ENCODE measurements around the gene UTP3.
"Not testable (repeated sequence)": the region's sequence is repeated elsewhere in the genome, so short reads cannot be mapped to it uniquely, and the experiment has no call there.

UTP3 gene, protein sequence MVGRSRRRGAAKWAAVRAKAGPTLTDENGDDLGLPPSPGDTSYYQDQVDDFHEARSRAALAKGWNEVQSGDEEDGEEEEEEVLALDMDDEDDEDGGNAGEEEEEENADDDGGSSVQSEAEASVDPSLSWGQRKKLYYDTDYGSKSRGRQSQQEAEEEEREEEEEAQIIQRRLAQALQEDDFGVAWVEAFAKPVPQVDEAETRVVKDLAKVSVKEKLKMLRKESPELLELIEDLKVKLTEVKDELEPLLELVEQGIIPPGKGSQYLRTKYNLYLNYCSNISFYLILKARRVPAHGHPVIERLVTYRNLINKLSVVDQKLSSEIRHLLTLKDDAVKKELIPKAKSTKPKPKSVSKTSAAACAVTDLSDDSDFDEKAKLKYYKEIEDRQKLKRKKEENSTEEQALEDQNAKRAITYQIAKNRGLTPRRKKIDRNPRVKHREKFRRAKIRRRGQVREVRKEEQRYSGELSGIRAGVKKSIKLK

DNA sequence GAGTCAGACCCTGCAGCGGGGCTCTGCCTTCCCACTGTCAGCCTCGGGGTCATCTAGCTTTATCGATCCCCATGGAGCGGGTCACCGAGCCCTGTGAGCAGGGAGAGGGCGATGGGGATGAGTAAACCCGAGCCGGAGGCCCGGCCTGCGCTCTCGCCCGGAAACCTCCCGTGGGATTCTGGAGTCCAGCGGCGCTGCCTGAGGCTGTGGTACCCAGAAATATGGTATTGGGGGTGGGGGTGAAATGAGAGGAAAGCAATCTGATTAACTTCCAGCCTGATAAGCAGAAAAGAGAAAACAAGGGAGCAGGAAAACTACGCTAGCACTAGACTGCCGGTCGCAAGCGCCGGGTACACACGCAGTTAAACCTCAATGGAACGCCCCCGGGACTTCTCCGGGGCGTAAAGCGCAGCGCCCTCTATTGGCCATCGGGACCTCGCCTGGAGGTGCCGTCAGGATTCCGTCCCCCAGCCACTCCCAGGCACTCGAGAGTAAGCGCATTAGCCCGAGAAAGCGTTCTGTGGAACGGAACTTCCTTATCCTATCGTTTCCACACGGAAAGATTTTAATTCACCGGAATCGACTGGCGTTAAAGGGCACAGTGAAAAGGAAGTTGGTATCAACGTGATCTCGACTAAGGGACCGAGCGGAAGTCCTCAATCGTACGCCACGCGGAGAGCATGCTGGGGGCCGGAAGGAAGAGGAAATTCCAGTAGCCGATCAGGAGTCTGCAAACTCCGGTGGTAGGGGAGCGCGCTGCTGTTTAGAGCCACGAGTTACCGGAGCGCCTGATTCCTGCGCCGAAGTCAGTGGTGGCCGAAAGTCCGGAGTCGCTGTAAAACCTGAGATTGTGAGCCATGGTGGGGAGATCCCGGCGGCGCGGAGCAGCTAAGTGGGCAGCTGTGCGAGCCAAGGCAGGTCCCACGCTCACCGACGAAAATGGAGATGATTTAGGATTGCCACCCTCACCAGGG lies at the start of gene UTP3:
UTP3 (plus strand) TSS at position 712 of the 974 bp plus-strand sequence; CDS start at position 858, 146 bp downstream.
- DNase-seq (ENCODE audit: low read depth in 2 of 2): peak; percentile 85 to 87

DNA sequence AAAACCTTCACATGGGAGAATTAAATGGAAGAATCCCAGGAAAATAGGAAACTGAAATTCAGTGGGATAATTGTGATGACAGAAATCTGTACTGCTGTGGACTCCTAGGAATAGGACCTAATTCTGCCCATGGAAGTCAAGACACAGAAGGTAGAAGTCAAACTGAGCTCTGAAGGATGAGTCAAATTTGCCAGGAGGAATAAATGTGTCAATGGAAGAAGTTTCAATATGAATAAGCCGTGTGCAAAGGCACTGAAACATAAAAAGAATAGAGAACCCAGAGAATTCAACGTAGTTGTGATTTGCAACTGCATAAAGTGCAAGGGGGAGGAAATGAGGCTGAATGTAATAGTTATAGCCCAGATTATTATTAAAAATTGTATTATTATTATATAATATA lies 48.1 kb upstream of the UTP3 start:
- no peak for DNase-seq (ENCODE audit: low read depth in 2 of 2)

DNA sequence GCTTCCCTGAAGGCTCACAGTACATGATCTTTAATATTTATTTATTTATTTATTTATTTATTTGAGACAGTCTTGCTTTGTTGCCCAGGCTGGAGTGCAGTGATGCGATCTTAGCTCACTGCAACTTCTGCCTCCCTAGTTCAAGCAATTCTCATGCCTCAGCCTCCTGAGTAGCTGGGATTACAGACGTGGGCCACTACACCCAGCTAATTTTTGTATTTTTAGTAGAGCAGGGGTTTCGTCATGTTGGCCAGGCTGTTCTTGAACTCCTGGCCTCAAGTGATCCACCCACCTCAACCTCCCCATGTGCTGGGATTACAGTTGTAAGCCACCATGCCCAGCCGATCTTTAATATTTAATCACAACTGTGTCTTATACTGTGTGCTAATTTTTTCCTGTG lies 37.6 kb upstream of the UTP3 start:
- not testable (repeated sequence) for DNase-seq (ENCODE audit: low read depth in 2 of 2)

DNA sequence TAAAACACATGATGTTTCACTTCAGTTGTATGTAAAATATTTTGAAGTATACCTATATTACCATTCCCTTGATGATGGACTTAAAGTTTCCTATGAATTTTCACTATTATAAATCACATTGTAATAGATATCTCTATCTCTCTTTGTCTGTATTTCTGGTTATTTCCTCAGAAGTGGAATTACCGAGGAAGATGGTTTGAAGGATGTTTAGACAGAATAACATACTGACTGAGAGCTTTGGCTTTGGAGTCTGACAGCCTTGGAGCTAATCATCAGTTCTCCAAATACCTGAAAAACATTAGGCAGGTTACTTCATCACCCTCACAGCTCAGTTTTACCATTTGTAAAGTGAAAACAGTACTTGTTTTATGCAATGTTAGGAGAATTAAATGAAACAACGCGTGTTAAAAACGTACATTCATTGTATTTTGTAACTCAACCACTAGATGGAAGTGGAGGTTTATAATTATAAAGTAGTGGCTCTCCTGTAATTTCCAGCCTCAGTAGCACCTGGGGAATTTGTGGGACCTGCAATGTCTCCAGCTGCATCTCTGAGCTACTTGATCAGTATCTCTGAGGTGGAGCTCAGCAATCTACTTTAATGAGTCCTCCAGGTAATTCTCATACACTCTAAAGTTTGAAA lies 36.3 kb upstream of the UTP3 start:
- DNase-seq (ENCODE audit: low read depth in 2 of 2): no peak

DNA sequence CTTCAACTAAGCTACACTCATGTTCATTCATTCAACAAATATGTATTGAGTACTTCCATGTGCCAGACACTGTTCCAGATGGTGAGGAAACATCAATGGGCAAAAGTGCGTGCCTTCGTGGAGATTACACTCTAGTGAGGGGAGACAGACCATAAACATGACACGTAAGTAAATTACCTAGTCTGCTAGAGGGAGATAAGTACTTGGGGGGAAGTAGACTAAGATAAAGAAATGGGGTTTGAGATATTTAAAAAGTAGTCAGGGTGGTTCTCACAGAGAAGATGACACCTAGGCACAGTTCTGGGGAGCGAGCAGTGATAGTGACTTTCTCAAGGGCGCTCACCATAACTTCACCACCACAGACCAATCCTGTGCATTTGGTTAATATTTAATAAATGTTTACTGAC lies 33.7 kb upstream of the UTP3 start:
- no peak for DNase-seq (ENCODE audit: low read depth in 2 of 2)

DNA sequence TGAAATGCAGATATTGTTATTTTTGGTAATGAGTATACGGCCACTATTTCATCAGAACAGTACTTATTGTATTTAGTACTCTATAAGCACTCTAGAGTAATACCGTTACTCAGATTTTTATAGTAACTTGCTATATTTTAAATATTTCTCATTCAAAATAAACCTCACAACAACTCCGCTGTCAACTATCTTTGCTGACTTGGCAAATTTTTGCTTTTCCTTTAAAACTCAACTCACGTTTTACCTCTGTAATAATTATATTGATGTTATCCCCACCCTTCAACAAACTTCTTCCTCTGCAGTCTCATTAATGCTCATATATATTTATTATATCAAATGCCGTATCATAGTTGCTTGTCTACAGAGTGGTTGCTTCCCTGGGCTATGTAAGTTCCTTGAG lies 31.0 kb upstream of the UTP3 start:
- no peak for DNase-seq (ENCODE audit: low read depth in 2 of 2)

DNA sequence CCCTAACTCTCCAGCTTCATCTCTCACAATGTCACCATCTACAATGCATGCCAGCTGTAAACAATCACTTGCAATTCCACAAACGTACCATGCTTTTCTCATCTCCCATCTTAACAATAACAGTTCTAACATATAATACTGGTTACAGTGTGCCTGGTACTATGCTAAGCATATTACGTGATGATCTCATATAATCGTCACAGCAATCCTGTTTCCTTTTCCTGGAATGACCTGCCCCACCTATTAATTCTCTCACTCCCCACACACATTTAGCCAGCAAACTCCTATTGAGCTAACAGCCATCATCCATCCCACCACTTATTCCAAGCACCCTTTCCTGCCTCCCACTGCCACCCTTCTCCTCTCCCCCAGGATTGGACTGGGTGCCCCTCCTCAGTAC lies 29.9 kb upstream of the UTP3 start:
- no peak for DNase-seq (ENCODE audit: low read depth in 2 of 2)

DNA sequence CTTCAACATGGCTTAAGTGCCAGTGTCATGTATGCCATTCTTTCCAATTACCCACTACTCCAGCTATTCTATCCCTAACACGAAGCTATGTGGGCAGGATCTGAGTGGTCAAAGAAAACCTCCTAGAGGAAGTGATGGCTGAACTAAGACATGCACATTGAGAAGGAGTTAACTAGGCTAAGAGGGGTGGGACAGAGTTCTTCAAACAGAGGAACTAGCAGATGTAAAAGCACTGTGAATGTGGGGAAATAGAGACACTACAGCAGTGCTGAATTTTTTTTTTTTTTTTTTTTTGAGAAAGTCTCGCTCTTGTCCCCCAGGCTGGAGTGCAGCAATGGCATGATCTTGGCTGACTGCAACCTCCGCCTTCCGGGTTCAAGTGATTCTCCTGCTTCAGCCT lies 28.2 kb upstream of the UTP3 start:
- DNase-seq (ENCODE audit: low read depth in 2 of 2): no peak

DNA sequence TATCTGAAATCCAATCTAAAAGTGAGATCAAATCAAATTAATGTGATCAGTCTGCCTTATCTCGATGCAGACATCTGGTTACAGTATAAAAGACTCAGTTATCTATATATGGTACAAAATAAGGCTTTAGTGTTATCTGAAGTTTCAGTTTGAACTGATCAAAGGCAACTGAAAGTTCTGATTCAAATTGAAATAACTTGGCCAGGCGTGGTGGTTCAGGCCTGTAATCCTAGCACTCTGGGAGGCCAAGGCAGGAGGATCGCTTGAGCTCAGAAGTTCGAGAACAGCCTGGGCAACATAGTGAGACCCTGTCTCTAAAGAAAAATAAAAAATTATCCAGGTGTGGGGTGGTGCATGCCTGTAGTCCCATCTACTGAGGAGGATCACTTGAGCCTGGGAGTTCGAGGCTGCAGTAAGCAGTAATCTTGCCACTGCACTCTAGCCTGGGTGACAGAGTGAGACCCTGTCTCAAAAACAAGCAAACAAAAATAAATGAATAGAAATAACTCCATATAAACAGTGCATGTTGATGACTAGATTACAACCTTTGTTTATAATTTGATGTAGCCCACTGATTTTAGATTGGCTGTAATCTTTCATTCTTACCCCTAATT lies 26.9 kb upstream of the UTP3 start:
- not testable (repeated sequence) for DNase-seq (ENCODE audit: low read depth in 2 of 2)

DNA sequence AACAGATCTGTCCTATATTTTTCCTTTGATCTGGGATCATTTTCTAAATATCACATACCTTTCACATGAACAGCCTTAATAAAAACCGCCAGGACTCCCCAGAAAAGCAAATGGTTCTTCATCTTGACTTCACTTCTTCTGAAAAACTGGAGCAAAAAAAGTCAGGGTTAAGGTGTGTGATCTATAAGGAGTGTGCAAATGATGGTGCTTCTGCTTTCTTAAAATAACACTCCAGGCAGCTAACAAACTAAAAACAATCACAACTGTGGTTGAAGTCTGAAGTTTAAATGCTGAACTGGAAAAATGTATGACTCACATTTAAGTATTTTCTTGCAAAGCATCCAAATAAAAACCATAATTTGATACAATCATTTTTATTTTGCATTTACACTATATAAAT lies 22.0 kb upstream of the UTP3 start, which contains the start of gene JCHAIN:
JCHAIN (minus strand) TSS at position 140 of the 400 bp plus-strand sequence; CDS start at position 122, 18 bp downstream.
- no peak for DNase-seq (ENCODE audit: low read depth in 2 of 2)

DNA sequence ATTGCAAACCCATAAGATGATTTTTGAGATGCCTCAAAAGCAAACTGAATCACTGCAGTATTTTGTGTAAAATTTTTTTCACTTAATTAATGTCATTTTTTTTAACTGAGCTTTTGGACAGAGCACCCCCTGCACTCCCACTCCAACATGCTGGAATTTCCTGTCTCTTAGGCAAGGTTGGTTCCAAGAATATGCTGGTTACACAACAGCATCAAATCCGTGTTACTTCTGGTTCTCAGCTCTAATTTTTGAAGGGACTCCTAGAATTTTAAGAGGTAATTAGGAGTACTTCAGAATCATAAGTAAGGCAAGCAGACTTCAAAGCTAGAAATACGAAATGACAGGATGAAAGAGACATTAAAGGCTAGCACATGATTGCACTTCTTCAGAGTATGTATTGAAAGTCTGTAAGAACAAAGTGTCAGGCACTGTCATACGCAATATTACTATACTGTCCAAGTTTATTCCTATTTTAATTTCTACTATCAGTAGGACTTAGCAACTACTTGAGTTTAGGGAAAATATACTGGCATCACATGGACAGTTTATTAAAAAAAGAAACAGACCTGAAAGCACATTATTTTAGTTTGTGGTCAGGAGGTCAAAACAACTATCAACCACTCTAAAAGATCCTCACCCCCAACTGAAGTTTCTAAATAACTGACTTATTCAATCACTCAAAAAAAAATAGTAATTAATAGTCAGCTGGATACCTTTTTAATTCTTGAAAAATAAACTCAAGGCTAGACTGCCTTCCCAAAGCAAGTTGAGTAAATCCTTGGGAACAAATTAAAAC lies 20.4 kb upstream of the UTP3 start:
- DNase-seq (ENCODE audit: low read depth in 2 of 2): no peak

DNA sequence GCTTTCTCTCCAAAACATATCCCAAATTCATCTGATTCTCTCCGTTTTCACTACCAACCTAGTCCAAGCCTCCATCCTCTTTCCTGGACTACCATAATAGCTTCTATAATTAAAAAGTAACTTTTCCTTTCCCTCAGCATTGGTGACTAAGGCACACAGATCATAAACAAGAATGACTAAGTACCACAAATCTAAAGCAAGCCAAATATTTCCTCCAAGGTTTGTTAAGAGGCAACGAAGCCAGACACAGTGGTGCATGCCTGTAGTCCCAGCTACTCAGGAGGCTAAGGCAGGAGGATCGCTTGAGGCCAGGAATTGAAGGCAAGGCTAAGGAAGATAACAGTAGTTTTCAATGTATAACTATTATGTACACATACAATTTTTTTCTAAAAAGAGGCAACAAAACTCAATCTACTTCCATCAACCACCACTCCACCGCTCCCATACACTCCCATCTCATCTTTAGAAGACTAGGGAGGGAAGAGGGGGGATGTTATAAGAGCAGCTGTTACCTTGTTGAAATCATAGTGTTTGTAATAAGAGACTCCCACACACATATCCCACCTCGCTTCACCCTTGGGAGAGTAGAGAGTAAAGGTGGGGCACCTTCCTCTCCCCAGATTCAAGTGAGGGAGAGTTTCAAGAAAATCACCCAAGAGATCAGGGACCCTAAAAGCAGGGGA lies 17.9 kb upstream of the UTP3 start:
- no peak for DNase-seq (ENCODE audit: low read depth in 2 of 2)

DNA sequence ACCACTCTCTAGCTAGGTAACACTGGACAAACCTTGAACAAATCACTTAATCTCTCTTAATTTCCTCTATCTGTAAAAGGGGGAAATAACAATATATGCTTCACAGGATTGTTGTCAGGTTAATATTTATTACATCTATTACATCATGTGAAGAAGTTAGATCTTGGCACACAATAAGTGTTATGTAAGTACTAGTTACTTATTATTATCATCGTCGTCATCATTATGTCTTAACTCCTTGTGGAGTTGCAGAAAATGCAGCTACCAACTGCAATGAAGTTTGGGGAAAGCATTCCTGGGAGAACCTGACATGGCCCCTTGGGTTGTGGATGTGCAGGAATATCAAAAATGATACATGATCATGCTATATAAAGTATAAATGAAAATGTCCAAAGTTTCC lies 17.2 kb upstream of the UTP3 start:
- DNase-seq (ENCODE audit: low read depth in 2 of 2): no peak

DNA sequence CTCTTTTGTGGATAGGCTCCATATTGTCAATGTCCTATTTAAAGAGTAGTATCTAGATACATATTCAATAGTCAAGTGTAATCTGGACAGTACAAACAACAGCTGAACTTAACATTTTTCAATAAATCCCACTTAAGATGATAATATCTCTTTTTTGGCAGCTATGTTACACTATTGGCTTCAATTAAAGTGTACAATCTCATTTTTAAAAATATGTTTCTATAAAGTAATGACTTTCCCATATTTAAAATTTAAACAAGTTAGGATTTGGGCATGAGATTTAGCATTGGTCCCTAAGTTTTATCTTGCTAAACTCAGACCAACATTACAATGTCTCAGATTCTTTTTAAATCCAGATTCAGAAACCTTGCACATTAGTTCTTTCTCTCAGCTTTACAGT lies 14.1 kb upstream of the UTP3 start:
- no peak for DNase-seq (ENCODE audit: low read depth in 2 of 2)

DNA sequence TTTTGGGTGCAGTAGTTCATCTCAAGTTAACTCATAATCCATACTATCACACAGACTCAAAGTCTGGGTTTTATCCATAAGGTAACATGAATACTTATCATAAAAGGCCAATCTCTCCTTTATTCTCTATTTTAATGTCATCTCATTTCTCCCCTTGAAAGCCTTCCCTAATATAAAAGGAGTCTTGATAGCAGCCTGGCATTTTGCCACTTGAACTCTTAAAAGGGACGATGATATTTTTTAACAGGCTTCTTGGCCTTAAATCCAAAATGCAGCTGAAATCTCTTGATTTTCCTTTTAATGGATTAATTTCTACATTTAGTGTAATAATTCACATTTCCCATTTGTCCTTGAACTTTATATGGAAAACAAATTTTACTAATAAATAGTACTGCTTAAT lies 13.6 kb upstream of the UTP3 start:
- no peak for DNase-seq (ENCODE audit: low read depth in 2 of 2)

DNA sequence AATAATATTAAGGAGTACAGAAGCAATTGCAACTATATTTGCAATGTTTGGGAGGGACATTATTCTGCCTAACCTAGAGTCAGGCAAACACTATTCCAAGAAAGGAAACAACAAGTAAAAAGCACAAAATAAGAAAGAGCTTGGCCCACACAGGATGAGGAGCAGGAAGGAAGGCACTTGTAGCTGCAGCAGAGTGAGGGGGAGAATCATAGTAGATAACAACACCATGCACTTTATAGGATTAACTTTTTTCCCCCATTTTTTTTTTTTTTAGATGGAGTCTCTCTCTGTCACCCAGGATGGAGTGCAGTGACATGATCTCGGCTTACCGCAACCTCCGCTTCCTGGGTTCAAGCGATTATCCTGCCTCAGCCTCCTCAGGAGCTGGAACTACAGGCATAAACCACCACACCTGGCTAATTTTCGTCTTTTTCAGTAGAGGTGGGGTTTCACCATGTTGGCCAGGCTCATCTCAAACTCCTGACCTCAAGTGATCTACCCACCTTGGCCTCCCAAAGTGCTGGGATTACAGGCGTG lies 11.7 kb upstream of the UTP3 start:
- DNase-seq (ENCODE audit: low read depth in 2 of 2): no peak

DNA sequence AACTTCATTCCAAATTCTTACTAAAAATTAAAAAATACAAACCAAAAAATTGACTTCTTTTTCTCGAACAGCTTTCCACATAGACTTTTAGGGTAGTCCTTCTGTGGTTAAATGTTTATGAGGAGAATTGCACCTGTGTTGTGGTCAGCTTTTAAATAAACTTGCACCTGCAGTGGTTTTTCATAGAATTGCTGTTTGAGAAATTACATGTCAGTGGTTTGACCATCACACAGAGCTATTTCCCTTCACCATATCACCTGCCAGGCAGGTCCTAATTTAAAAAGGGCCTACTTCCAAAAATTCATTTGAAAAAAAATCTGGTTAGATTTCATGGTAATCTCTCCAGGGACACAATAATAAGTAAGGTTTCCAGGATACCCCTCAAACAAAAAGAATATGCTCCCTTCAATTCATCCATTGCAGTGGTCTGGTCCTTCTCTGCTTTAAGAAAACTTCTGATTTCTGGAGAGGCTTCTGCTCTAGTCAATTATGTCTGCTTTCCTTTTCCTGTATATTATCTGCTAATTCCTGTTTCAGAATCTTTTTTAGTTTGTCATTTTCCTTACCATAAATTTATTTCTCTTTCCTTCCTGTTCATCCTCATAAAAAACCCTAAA lies 9.8 kb upstream of the UTP3 start:
- DNase-seq (ENCODE audit: low read depth in 2 of 2): no peak

DNA sequence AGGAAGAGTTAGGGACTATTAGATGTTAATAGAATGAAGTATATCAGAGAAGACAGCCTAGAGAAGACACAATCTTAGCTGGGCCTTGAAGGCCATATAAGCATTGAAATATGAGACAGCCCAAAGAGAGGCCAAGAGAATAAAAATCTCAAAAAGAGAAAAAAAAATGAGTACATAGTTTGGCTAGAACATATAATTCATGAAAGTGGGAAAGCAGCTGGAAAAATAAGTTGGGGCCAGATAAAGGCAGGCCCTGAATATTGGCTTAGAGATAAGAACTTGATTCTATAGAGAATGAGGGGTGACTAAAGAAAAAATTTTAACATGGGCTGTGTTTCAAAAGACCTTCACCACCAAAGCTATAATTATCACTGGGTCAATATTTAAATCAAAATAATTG lies 7.4 kb upstream of the UTP3 start:
- DNase-seq (ENCODE audit: low read depth in 2 of 2): no peak

DNA sequence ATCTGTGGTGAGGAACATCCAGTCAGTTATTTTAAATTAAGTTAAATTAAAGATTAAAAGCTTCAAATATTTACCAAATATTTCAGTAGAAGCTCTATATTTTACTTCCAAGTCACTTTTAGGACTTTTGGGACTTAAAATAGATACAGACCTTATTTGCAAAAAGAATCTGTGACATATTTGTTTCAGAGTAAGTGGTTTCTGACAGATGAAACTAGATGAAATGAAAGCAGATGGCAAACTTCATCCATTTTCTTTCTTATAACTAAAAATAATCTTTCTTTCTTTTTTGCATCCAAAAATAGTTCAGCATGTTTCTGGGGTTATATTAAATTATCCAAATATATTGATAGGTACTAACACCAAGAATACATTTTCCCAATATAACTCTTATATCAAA lies 6.6 kb upstream of the UTP3 start:
- no peak for DNase-seq (ENCODE audit: low read depth in 2 of 2)

Data from activated CD8-positive, alpha-beta memory T cell treated with anti-CD3 and anti-CD28 coated beads for 4 hours (primary cell).